Mucosa of descending colon (tissue), 3 donors: ENCODE results near the gene LYPD6. TPM values are rescaled to one million over a fixed set of nuclear protein-coding genes. Genes with fewer than 3 reads are reported as not detected.
"Not testable (repeated sequence)": the region's sequence is repeated elsewhere in the genome, so short reads cannot be mapped to it uniquely, and the experiment has no call there.

Experiments
- ATAC-seq: fragments of 200-7000 bp; cut with Tn5 transposase; one replicate; pipeline ENCODE4 v1.9.1; 2020; ENCODE audit warnings: mild to moderate bottlenecking, moderate library complexity
- DNase-seq, 3 donors: peaks; one replicate each; pipeline ENCODE4 v3.0.0-alpha.2; 2020
- H3K36me3 ChIP-seq: fragments of 200-600 bp; one replicate; pipeline ENCODE4 v1.8.0; 2021; ENCODE audit warnings: low read depth, mild to moderate bottlenecking
- H3K4me1 ChIP-seq: fragments of 200-600 bp; one replicate; pipeline ENCODE4 v1.8.0; 2021; ENCODE audit warnings: low read depth, mild to moderate bottlenecking
- H3K4me3 ChIP-seq: fragments of 200-600 bp; one replicate; pipeline ENCODE4 v1.8.0; 2021; ENCODE audit warnings: mild to moderate bottlenecking
- H3K9me3 ChIP-seq: fragments of 200-600 bp; one replicate; pipeline ENCODE4 v1.8.0; 2021; ENCODE audit warnings: mild to moderate bottlenecking
- intact Hi-C, 2 donors: fragments of 100-400 bp; cut with DNase I in 1 of 2; cut with micrococcal nuclease in 1 of 2; formaldehyde crosslinking; loops; one replicate each; pipeline versions ENCODE4 v1.11.0 to v1.11.1; 2022; cut with DNase I, micrococcal nuclease
- total RNA-seq, 3 donors: library from RNA; stranded (reverse); fragmentation: NEBNext Ultra II Directional in 2 of 3; extraction: Animal tissue kit (Norgen Biotek cat#: 25700) in 2 of 3; gene quantifications; one replicate each; pipeline versions ENCODE4 v1.2.1 to v1.2.4, GENCODE V29; 2021 to 2023
- TF ChIP-seq, protein P1 (sequence below): fragments of 200-600 bp; IDR thresholded peaks from one replicate; pipeline ENCODE4 v1.8.0; 2022; ENCODE audit warnings: antibody characterized with exemption, mild to moderate bottlenecking
- donor health status: DM: no; HTN: no; CAD: no; lungs with moderate emphysema.
- donor health status: DM: no; HTN: no; CAD: no.
- donor health status: DM: no; HTN: yes; CAD: no.

The LYPD6 gene
- total RNA-seq, 3 donors from 2014 or later: 2.0 to 2.4 (median 2.2) TPM

DNA sequence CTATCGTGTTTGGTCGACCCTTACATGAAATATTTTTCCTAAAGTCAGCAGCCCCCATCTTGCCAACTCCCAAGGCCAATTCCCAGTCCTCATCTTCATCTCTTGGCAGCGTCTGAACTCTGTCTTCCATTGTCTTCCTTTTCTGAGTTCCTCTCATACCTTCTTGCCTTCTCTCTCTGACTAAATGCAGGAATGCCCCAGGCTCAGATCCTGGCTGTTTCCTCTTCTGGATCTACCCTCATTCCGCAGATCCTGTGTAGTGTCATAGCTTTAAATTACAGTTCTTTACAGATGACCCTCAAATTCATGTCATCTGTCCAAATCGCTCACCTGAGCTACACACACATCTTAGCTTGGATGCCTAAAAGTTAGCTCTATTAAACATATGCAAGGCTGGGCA lies 162.5 kb downstream of the LYPD6 start:
- no peaks in the 10 kb centered on the region for H3K36me3 ChIP-seq
- DNase-seq (no peak), ATAC-seq (no peak)
- TF ChIP-seq, protein P1, sequence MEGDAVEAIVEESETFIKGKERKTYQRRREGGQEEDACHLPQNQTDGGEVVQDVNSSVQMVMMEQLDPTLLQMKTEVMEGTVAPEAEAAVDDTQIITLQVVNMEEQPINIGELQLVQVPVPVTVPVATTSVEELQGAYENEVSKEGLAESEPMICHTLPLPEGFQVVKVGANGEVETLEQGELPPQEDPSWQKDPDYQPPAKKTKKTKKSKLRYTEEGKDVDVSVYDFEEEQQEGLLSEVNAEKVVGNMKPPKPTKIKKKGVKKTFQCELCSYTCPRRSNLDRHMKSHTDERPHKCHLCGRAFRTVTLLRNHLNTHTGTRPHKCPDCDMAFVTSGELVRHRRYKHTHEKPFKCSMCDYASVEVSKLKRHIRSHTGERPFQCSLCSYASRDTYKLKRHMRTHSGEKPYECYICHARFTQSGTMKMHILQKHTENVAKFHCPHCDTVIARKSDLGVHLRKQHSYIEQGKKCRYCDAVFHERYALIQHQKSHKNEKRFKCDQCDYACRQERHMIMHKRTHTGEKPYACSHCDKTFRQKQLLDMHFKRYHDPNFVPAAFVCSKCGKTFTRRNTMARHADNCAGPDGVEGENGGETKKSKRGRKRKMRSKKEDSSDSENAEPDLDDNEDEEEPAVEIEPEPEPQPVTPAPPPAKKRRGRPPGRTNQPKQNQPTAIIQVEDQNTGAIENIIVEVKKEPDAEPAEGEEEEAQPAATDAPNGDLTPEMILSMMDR: no peak
- peaks cover 3% of the 10 kb centered on the region for H3K9me3 ChIP-seq
- H3K4me3 ChIP-seq: no peak overlapping the region
- intact Hi-C loops: no loop called here
- no peaks in the 10 kb centered on the region for H3K4me1 ChIP-seq

GRCh38 chr2:149499204-149499603 lies 168.8 kb downstream of the LYPD6 start:
- H3K36me3 ChIP-seq, intact Hi-C loops, DNase-seq, ATAC-seq, H3K4me1 ChIP-seq, H3K9me3 ChIP-seq, H3K4me3 ChIP-seq: not testable (repeated sequence)

DNA sequence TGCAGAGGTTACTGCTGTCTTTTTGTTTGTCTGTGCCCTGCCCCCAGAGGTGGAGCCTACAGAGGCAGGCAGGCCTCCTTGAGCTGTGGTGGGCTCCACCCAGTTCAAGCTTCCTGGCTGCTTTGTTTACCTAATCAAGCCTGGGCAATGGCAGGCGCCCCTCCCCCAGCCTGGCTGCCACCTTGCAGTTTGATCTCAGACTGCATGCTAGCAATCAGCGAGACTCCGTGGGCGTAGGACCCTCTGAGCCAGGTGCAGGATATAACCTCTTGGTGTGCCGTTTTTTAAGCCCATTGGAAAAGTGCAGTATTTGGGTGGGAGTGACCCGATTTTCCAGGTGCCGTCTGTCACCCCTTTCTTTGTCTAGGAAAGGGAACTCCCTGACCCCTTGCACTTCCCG lies 176.4 kb downstream of the LYPD6 start:
- peak in 1 of 3 donors; percentile 13 for DNase-seq
- H3K36me3 ChIP-seq, intact Hi-C loops, H3K9me3 ChIP-seq, ATAC-seq, H3K4me3 ChIP-seq, H3K4me1 ChIP-seq: not testable (repeated sequence)

- intact Hi-C loops: no loop called here
- no peaks in the 10 kb centered on the region for H3K4me1 ChIP-seq
- no peaks in the 10 kb centered on the region for H3K36me3 ChIP-seq
- no peak overlapping the region for H3K4me3 ChIP-seq
- DNase-seq (no peak), ATAC-seq (no peak)
- no peaks in the 10 kb centered on the region for H3K9me3 ChIP-seq
- TF ChIP-seq, protein P1: no peak
Observed at GRCh38 chr2:149507974-149508373, 177.6 kb downstream of the LYPD6 start.

DNA sequence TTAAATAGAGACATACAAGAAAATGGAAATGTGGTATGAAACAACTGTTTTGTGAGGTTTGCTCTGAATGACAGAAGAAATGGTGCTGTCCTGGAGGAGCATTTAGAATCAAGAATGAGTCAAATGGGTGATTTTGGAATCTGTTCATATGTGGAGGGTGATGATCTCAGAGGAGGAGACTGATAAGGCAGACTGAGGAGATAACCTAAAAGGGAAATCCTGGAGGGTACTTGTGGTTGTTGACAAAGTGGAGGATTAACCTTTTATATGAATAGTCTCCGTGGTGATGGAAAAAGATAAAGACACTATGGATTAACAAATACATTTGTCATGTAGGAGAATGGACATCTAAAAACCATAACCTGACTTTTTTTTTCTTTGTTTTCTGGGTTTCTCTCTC lies 183.1 kb downstream of the LYPD6 start:
- ATAC-seq (no peak), DNase-seq (no peak)
- Histone ChIP-seq H3K4me3 (no peak overlapping the region), H3K4me1 (no peaks in the 10 kb centered on the region), H3K36me3 (no peaks in the 10 kb centered on the region), H3K9me3 (no peaks in the 10 kb centered on the region)
- TF ChIP-seq, protein P1: no peak
- intact Hi-C loops: no loop called here
